Panc1 (cell line): Measurements from ENCODE around the gene GMPPA. TPM values are rescaled to one million over a fixed set of nuclear protein-coding genes. Genes with fewer than 3 reads are reported as not detected.

Source experiments
- ATAC-seq: fragments of 200-7000 bp; cut with Tn5 transposase; 2 replicates; pipeline ENCODE4 v1.9.1; 2020; ENCODE audit warnings: mild to moderate bottlenecking, moderate library complexity
- BruUV-seq: library from RNA; stranded (reverse); fragments of 400-500 nt; replicated peaks from 2 replicates; lab custom pipeline; 2021; lab: Mats Ljungman, UMichigan
- CTCF ChIA-PET: fragments of 300-600 bp; sonication (Branson Sonifier 250); formaldehyde crosslinking; loops from one replicate; lab custom pipeline; 2022; ENCODE audit warnings: antibody characterized with exemption; lab: Charles Lee
- POLR2A ChIA-PET: fragments of 300-600 bp; sonication (Branson Sonifier 250); formaldehyde crosslinking; loops from one replicate; lab custom pipeline; 2022; ENCODE audit warnings: antibody characterized with exemption; lab: Charles Lee
- DNase-seq: peaks from one replicate; pipeline ENCODE4 v3.0.0-alpha.2; 2010; ENCODE audit warnings: low read depth, low spot score
- H3K27ac ChIP-seq: 2 replicates; pipeline ENCODE4 v1.5.1; 2011; ENCODE audit warnings: mild to moderate bottlenecking, low read length, inconsistent platforms
- H3K27me3 ChIP-seq: fragments of 200-500 bp; sonication (Bioruptor generic); 2 replicates; pipeline ENCODE4 v1.6.0; 2014; ENCODE audit warnings: low read length, inconsistent platforms; ENCODE audit not compliant: control insufficient read depth, insufficient read depth
- H3K36me3 ChIP-seq: fragments of 200-500 bp; sonication (Bioruptor generic); 2 replicates; pipeline ENCODE4 v1.5.1; 2014; ENCODE audit warnings: inconsistent platforms, mild to moderate bottlenecking, low read length, moderate library complexity; ENCODE audit not compliant: control insufficient read depth, insufficient read depth
- H3K4me1 ChIP-seq: 2 replicates; pipeline ENCODE4 v1.5.1; 2011; ENCODE audit warnings: inconsistent platforms, mild to moderate bottlenecking, low read length, moderate library complexity; ENCODE audit not compliant: control insufficient read depth, insufficient read depth
- H3K4me3 ChIP-seq, 2 experiments: 2 replicates each; pipeline ENCODE4 v1.5.1; 2011 to 2012; ENCODE audit warnings: low read depth in 2 of 2, low read length in 2 of 2, mild to moderate bottlenecking in 2 of 2, inconsistent platforms in 1 of 2, moderate library complexity in 1 of 2
- H3K9me3 ChIP-seq: fragments of 200-500 bp; sonication (Bioruptor generic); 2 replicates; pipeline ENCODE4 v1.5.1; 2014; ENCODE audit warnings: low read depth, mild to moderate bottlenecking, inconsistent platforms, low read length, moderate library complexity; ENCODE audit not compliant: control insufficient read depth, insufficient read depth
- POLR2AphosphoS5 ChIP-seq: IDR thresholded peaks from 2 replicates; pipeline ENCODE4 v1.6.1; 2012; ENCODE audit warnings: mild to moderate bottlenecking, low read depth, low read length, moderate library complexity
- REST ChIP-seq, 2 experiments: IDR thresholded peaks; 2 replicates each; pipeline ENCODE4 v1.6.1; 2011 to 2012; ENCODE audit warnings: low read depth in 2 of 2, control low read depth in 1 of 2, low read length in 1 of 2, mild to moderate bottlenecking in 1 of 2, moderate library complexity in 1 of 2; ENCODE audit not compliant: insufficient read depth in 1 of 2
- SIN3A ChIP-seq: IDR thresholded peaks from 2 replicates; pipeline ENCODE4 v1.6.1; 2012; ENCODE audit warnings: low read depth, mild to moderate bottlenecking, low read length, moderate library complexity, borderline replicate concordance; ENCODE audit not compliant: insufficient read depth
- TCF7L2 ChIP-seq: IDR thresholded peaks from 2 replicates; pipeline ENCODE4 v1.6.1; 2011; ENCODE audit warnings: mild to moderate bottlenecking, low read depth, low read length, inconsistent platforms
- in situ Hi-C: cut with HindIII; loops from 2 replicates; pipeline ENCODE4 v1.10.0; 2016; ENCODE audit warnings: low sequenced_read_pairs, low pct_unique_long_range_greater_than_20kb
- intact Hi-C: fragments of 100-400 bp; cut with micrococcal nuclease; formaldehyde crosslinking; loops from one replicate; pipeline ENCODE4 v1.10.0; 2022; ENCODE audit not compliant: unreplicated experiment
- total RNA-seq: library from RNA; stranded (reverse); gene quantifications from one replicate; pipeline ENCODE4 v1.2.1, GENCODE V29; 2021; ENCODE audit not compliant: unreplicated experiment
- TF ChIP-seq, protein P1 (sequence below): fragments of 450-650 bp; IDR thresholded peaks from 2 replicates; pipeline ENCODE4 v1.5.1; 2017; ENCODE audit warnings: mild to moderate bottlenecking

The GMPPA gene
- total RNA-seq, 1 experiment from 2014 or later = 66.2 TPM

DNA sequence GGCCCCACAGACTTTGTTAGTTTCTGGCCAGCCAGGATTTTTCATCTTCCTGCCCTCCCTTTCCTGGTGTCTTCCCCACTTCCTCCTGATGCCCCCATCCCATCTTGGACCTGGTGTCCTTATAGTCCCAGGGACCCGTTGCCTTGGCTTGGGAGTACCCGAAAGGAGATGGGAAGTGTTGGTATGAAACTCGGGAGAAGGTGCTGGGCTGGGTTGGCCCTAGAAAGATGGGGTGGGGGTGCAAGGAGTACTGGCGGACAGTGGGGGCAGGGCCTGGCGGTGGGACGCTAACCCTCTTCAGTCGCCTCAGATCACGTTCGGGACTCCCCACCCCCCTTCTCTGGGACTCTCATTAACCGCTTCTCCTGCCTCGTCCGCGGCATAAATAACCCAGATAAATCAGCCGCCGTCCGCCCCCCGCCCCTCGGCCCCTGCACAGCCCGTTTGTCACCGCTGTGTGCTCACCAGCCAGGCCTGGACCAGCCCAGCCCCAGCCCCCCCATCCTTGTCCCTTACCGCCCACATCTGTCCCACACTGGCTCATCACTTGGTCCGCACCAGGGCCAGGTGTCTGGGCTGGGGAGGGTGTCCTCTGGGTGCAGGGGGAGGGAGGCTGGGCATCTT is 11.9 kb downstream of the GMPPA start:
- H3K36me3 ChIP-seq = no peaks in the 10 kb centered on the region
- no peak for TF ChIP-seq TCF7L2
- TF ChIP-seq, protein P1, sequence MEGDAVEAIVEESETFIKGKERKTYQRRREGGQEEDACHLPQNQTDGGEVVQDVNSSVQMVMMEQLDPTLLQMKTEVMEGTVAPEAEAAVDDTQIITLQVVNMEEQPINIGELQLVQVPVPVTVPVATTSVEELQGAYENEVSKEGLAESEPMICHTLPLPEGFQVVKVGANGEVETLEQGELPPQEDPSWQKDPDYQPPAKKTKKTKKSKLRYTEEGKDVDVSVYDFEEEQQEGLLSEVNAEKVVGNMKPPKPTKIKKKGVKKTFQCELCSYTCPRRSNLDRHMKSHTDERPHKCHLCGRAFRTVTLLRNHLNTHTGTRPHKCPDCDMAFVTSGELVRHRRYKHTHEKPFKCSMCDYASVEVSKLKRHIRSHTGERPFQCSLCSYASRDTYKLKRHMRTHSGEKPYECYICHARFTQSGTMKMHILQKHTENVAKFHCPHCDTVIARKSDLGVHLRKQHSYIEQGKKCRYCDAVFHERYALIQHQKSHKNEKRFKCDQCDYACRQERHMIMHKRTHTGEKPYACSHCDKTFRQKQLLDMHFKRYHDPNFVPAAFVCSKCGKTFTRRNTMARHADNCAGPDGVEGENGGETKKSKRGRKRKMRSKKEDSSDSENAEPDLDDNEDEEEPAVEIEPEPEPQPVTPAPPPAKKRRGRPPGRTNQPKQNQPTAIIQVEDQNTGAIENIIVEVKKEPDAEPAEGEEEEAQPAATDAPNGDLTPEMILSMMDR = no peak
- no peak for TF ChIP-seq POLR2AphosphoS5
- no peak for TF ChIP-seq REST (IDR thresholded peaks at IDR 0.05; ENCODE audit: insufficient read depth in 1 of 2, low read depth in 2 of 2, low read length in 1 of 2)
- no peak for TF ChIP-seq SIN3A
- ChIA-PET CTCF (interaction anchor here (0.6 to 3.0 kb wide), 18 partner anchors 8 to 430 kb away, joined by 3 to 27 read pairs (median 5); partner anchors contain the start of gene GMPPA), POLR2A (no interaction called here)
- DNase-seq = no peak
- in situ Hi-C loops (no loop called here), intact Hi-C loops (no loop called here)
- H3K4me3 ChIP-seq = peak overlapping the region in 1 of 2 experiments; percentile 49; a peak in 2 of 4 replicates
- H3K9me3 ChIP-seq = no peaks in the 10 kb centered on the region
- no peaks in the 10 kb centered on the region; the same call in 1 of the 2 replicates for H3K27me3 ChIP-seq
- H3K4me1 ChIP-seq = peaks cover 22% of the 10 kb centered on the region
- ATAC-seq = no peak
- no TSS peak for BruUV-seq
- no peak overlapping the region for H3K27ac ChIP-seq

GRCh38 chr2:219511547-219512325 is 13.0 kb downstream of the GMPPA start:
- ChIA-PET CTCF (interaction anchor here (0.5 to 1.3 kb wide), 8 partner anchors 9 to 113 kb away, joined by 3 to 14 read pairs (median 4); partner anchors contain the start of gene GMPPA), POLR2A (no interaction called here)
- DNase-seq = no peak
- no peak for ATAC-seq
- Histone ChIP-seq H3K36me3 (no peaks in the 10 kb centered on the region), H3K27ac (no peak overlapping the region), H3K27me3 (no peaks in the 10 kb centered on the region; the same call in 1 of the 2 replicates), H3K4me1 (peaks cover 22% of the 10 kb centered on the region), H3K9me3 (no peaks in the 10 kb centered on the region), H3K4me3 (no peak overlapping the region)
- in situ Hi-C loops (no loop called here), intact Hi-C loops (no loop called here)
- TF ChIP-seq TCF7L2 (no peak), POLR2AphosphoS5 (no peak), SIN3A (no peak), REST (IDR thresholded peaks at IDR 0.05; ENCODE audit: insufficient read depth in 1 of 2, low read depth in 2 of 2, low read length in 1 of 2) (no peak)
- TF ChIP-seq, protein P1 = no peak
- no TSS peak for BruUV-seq
